Measurements from ENCODE around the gene LMOD2.
"Not testable (repeated sequence)": the region's sequence is repeated elsewhere in the genome, so short reads cannot be mapped to it uniquely, and the experiment has no call there.

The LMOD2 gene, protein sequence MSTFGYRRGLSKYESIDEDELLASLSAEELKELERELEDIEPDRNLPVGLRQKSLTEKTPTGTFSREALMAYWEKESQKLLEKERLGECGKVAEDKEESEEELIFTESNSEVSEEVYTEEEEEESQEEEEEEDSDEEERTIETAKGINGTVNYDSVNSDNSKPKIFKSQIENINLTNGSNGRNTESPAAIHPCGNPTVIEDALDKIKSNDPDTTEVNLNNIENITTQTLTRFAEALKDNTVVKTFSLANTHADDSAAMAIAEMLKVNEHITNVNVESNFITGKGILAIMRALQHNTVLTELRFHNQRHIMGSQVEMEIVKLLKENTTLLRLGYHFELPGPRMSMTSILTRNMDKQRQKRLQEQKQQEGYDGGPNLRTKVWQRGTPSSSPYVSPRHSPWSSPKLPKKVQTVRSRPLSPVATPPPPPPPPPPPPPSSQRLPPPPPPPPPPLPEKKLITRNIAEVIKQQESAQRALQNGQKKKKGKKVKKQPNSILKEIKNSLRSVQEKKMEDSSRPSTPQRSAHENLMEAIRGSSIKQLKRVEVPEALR

DNA sequence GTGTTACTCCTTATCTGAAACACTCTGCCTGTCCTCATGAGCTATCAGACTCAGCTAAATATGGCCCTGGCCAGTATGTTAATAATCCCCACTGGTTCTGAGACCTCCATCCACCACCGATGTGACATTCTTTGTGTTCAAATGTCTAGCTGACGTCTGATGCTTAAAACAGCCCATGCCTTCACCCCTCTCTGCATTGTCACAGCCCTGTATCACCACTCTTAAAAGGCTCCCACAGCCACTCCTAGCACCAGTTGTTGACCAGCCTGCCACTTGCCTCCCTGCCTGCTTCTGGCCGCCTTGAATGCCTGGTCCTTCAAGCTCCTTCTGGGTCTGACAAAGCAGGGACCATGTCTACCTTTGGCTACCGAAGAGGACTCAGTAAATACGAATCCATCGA is at the start of gene LMOD2:
Gene LMOD2 (plus strand): TSS at position 253 of the 400 bp plus-strand sequence. CDS start 98 bp downstream, at position 351.
- no peak for DNase-seq (ENCODE audit: low spot score)

DNA sequence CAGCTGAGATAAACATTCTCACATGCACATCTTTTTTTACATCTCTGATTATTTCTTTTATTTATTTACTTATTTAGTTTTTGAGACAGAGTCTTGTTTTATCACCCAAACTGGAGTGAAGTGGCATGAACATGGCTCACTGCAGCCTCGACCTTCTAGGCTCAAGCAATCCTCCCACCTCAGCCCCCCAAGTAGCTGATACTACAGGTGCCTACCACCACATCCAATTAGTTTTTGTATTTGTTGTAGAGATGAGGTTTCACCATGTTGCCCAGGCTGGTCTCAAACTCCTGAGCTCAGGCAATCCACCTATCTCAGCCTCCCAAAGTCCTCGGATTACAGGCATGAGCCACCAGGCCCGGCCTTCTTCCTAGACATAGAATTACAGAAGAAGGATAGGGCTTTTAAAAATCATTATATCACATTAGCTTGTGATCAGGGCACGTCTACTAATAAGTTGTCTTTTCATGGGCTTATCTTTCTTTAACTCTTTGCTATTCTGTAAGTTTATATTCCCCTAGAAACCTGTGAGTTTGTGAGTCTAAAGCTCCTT is 48.2 kb upstream of the LMOD2 start:
- DNase-seq (ENCODE audit: low spot score) = no peak

DNA sequence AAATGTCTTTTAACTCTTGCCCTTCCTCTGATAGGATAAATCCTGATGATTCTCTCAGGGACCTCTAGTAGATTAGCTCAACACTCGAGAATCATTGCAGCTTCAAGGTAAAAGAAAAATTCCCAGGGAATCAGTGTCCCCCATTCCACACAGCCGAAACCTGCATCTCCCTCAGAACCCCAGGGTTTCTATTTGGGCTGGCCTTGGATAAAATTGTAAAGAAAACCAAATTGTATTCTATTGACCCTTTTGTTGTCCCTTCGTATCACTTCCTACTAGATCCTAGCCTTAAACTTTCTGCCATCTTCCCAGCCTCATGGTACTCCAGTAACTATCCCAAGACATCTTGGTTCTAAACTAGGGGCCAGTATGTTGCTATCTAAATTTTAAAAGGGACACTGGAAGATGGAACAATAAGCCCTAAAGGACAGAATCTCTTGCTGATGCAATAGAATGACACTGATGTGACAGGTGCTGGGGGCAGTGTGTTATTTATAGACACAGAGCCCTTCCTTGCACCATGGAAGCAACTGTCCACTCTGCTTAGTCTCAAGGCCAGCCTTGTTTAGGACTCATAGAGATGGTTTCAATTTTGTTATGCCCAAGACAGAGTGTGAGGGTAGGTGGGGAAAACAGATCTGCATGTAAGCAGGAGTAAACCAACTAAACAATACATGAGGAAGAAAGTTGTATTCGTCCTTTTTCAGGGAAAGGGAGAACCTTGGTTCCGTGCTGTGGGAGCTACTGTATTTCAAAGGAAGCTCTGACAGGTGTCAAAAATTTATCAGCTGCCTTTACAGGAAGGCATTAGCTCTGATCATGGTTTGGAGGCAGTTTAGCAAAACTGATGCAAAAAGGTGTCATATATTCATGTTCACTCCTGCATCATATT is 46.4 kb upstream of the LMOD2 start:
- DNase-seq (ENCODE audit: low spot score) = no peak

DNA sequence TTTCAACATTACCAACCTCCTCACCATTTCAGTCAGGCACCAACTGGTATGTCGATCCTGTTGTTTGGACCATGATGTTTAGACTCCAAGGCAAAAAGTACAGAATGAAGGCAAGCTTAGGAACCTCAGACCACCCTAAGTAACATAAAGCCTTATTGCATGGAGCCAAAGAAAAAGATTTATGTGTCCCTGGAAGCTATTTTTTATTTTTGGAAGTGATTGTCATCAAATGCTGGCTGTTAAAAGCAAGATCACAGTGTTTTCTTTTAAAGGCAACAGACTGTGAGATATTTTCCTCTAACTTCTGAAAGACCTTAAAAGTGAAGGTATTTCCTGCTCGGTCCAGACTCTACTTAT is 45.8 kb upstream of the LMOD2 start:
- no peak for DNase-seq (ENCODE audit: low spot score)

DNA sequence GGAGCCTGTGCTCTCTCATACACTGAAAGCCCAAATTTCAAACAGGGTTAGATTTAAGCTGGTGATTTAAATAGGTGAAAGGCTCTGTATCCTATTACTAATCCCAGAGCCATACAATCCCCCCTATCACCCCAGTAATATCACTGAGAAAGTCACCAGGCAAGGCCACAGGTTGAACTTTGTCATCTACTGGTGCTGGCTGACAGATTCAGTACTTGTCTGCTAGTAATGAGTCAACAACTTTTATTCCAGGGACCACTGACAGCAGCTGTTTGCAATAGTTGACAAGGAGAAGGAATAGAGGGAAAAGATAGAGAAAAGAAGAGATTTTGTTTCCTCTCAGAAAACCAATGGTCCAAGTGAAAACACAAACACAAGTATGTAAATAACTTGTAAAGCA is 43.6 kb upstream of the LMOD2 start:
- no peak for DNase-seq (ENCODE audit: low spot score)

DNA sequence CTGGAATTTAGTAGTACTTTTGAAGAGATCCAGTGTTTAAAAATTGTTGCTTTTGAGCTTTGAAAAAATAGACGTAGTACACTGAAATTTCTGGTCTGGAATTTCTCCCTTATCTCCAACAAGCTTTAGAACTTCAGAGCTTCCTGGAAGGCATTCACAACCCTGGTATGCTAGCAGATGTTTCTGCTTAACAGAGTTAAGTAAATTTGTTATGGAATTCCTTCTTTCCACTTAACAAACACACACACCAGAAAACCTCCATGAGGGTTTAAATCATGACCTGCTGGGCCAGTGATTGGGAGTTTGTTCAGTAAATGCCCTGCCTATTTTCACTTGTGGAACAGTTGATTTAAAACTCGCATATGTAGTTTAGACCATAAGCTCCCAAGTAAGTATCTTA is 40.3 kb upstream of the LMOD2 start:
- DNase-seq (ENCODE audit: low spot score) = no peak

DNA sequence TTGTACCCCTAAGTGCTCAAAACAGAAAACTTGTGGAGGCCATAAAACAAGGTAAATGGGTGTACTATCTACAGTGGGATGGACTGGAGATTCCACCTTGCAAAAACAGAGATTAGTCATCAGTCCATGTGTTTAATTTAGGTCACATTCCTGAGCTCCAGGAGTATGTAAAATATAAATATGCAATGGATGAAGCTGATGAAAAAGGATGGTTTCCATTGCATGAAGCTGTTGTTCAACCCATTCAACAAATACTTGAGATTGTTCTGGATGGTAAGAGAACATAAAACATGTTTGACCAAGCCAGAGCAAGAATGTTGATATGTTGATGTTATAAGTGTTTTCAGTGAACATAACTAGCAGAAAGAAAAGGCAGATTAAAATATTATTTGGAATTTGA is 39.4 kb upstream of the LMOD2 start:
- no peak for DNase-seq (ENCODE audit: low spot score)

DNA sequence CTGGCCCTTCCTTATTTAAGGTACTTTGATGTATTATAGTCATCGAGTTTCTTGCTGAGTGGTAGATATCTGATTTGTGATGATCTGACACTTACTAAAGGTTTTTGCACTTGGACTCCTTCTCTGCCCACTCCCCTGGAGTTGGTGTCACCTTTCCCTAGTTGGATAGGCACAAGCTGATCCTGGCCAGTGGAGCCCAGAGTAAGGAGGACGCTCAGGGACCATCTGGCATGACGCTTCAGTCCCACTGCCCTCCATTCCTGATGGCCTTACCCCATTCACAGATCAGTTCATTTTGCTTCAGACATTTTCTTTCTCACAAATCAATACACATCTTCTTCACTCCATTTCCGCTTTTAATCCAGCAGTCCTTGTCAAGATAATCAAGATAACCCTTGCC is 34.0 kb upstream of the LMOD2 start:
- no peak for DNase-seq (ENCODE audit: low spot score)

DNA sequence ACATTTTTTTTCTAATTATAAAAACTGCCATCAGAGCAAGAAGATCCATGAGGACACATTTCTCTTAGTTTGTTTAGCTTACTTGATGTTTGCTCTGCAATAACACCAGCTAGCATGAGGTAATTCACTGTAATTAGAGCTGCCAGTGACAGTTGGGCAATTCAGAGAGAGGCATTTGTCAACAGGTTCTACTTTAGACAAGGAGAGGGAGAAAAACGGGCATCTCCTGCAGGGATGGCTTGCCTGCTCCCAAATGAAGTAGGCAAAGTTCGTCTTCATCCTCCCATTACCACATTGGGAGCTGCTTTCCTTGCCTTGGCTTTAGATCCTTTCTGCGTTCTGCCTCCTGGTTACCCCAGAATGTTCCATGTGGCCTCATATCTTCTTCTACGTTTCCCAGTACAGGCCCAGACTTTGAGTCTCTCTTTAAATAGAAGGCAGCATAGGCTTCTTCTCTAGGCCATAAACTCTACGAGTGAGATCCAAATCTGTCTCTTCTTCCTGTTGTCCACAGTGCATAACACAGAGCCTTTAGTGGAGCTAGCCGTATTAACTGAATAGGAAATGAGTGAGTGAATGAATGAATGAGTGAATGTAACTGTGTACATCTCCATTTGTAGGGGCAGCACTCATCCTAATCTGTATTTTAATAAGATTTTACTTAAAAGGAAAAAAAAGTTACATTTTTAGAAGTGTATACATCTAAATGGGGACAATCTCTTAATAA is 32.8 kb upstream of the LMOD2 start:
- no peak for DNase-seq (ENCODE audit: low spot score)

DNA sequence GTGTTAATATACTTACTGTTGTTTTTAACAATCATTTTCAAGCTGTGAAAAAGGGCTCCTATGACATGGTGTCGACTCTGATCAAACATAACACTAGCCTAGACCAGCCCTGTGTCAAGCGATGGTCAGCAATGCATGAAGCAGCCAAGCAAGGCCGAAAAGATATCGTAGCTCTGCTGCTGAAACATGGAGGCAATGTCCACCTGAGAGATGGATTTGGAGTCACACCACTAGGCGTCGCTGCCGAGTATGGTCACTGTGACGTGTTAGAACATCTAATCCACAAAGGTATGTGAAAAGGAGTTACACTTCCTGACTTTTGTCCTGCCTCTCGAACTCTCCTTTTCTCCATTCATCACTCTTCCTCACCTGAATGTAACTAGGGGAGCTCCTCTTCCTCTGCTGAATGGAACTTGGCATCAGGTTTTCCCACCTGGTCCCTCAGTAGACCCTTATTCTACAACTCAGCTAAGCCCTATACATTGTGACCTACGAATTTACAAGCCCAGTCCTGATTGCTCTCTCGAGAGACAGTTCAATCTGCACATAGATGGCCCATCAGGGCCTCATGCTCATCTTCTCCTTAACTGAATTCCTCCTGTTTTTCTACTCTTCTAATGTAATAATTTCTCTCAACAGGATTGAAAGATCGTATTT is 31.0 kb upstream of the LMOD2 start:
- no peak for DNase-seq (ENCODE audit: low spot score)

DNA sequence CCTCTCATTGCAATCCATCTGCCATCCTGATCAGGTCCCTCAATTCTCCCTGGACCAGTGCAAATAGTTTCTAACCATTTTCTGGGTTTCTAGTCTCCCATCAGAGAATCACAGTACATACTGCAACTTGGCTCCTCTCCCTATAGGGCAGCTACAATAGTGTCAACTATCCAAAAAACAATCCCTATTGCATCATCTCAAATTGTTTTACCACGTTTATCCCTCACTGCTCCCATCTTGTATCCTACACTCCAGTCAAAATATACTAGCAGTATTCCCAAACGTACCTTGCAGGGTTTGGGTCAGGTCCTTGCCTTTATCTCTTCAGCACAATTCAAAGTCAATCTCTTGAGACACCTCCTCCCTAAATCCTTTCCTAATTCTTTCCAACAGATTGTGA is 30.4 kb upstream of the LMOD2 start:
- no peak for DNase-seq (ENCODE audit: low spot score)

DNA sequence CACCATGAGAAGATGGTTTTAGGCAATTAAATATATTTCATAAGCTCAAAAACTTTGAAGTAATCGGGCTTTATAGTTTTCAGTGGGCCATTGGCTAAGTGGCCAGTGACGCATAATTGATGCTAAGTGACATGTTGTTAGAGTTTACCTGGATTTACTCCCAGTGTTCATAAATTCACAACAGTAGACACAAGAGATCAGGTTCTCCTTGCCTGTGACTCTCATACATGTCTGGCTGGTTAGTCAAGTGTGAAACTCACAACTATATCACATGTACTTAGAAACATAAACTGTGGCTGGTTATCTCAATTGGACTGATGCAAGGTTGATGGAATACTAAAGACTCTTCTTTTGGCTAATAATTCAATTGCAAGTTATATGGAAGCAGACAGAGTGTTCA is 27.8 kb upstream of the LMOD2 start:
- no peak for DNase-seq (ENCODE audit: low spot score)

DNA sequence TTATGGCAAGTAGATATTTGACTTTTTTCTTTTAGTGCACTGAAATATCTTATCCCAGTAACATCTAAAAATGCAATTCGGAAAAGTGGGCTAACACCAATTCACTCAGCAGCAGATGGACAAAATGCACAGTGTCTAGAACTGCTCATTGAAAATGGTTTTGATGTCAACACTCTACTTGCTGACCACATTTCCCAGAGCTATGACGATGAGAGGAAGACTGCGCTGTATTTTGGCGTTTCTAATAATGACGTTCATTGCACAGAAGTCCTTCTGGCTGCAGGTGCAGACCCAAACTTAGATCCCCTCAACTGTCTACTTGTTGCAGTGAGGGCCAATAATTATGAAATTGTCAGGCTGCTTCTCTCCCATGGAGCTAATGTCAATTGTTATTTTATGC is 26.8 kb upstream of the LMOD2 start:
- no peak for DNase-seq (ENCODE audit: low spot score)

DNA sequence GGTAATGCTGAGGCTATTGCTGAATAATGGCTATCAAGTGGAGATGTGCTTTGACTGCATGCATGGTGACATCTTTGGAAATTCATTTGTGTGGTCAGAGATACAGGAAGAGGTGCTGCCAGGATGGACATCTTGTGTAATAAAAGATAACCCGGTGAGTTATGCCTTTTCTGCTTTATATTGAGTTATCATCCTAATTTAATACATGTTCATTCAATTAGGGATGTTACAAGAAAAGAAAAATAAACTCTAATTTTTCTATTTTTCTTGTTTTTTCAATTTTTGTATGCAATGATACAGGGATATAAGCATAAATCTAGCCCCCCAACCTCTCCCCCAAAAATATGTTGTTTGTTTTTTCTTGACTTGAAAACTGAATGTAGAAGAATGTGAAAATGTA is 26.4 kb upstream of the LMOD2 start:
- no peak for DNase-seq (ENCODE audit: low spot score)

DNA sequence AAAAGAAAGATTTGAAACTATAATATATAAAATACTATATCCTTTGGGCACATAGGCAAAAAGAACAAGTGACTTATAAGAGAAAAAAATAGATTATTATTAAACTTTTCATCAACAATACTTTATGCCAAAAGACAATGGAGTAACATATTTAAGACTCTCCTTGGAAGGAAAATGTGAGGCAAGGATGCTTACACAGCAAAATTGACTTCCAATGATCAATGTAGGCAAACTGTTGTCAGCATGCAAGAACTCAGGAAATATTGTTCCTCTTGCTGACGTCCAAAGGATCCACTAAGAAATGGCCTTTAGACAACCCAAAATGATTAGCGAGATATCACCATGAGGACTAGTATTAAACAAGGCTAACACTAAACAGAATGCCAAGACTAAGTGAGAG is 22.9 kb upstream of the LMOD2 start:
- DNase-seq (ENCODE audit: low spot score) = no peak

DNA sequence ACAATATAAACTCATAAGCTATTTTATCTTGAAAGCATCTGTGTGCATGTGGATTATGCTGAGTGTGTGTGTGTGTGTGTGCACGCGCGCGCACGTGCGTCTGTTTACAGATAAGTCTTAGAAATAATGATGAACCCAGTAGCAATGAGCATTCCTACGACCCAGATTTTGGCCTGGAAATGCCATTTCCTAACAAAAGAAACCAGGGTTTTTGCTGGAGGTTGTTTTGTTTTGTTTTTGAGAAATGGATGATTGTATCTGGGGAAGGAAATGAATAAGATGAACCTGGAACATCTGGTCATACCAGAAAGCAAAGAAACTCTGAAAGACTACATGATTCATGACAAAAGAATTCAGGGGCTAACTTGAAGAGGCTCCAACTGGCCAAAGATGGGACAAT is 22.1 kb upstream of the LMOD2 start:
- no peak for DNase-seq (ENCODE audit: low spot score)

DNA sequence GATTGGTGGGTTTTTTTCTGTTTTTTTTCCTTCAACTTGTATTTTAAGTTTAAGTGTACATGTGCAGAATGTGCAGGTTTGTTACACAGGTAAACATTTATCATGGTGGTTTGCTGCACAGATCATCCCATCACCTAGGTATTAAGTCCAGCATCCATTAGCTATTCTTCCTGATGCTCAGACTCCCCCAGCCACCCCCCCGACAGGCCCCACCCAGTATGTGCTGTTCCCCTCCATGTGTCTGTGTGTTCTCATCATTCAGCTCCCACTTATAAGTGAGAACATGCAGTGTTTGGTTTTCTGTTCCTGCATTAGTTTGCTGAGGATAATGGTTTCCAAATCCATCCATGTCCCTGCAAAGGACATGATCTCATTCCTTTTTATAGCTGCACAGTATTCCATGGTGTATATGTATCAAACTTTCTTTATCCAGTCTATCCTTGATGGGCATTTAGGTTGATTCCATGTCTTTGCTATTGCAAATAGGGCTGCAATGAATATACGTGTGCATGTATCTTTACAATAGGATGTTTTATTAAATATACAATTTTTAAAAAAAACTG is 21.6 kb upstream of the LMOD2 start:
- DNase-seq (ENCODE audit: low spot score) = not testable (repeated sequence)

DNA sequence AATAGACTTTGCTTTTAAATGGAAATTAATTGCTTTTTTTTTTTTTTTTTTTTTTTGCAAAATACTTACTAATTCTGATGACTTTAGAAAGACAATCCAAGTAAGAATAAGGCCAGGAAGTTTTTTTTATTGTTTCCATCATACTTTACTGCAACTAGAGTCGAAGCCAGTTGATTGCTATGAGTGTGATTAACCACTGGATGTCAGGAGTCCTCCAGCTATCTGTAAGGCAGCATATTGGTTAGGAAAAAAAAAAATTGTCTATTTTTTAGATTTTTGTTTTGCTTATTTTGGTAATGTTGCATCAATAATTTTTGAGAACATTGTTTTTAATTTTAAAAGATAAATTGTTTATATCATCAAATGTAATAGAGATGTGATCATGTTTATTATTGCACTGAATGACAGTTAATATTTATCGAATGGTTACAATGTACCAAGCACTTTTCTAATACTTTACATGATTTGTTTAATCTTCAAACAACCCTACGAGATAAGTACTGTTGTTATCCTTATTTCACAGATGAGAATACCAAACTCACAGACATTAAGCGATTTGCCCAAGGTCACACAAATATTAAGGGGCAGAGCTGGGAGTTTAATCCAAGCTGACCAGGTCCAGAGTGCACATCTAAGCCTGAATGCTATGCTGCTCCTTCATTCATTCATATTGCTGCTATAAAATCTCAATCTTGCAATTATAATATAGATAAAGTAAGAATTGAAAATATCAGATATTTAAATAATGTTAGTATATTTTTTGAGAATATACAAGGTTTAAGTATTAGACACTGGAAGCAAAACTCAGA is 19.9 kb upstream of the LMOD2 start:
- DNase-seq (ENCODE audit: low spot score) = peak; percentile 40

DNA sequence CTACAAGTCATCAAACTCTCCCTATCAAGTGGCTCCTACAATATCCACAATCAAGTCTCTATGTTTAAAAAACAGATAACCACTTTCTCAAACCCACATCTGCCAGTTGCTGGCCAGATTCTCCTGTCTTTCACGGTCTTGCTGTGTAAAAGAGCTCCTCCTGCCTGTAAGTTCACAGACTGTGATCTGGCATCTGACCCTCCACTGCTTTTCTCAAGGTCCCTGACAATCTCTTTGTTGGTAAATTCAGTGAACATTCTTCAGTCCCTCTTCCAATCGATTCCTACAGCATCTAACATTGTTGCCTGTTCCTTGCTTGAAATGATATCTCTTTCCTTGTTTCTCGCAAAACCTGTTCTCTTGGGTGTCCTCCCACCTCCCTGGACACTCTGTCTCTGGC is 18.5 kb upstream of the LMOD2 start:
- DNase-seq (ENCODE audit: low spot score) = no peak

DNA sequence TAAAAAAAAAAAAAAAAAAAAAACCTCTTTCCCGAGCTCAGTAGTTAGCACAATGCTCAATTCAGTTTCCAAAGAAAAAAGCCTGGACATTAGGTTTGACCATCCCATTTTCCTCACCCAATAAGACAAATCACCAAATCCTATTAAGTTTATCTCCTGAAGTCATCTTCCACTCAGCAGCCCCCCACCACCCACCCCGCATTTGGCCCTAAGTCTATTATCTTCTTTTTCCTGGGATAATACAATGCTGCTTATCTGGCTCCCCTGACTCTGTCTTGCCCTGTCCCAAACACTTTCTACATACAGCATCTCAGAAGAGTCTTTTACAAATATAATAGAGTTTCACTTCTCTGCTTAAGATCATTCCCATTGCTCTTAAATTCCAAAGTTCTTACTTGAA is 17.8 kb upstream of the LMOD2 start:
- DNase-seq (ENCODE audit: low spot score) = no peak

Measured in D341Med (cell line).